OCI-LY7 (cell line): ENCODE results near the gene FRG2. TPM values are rescaled to one million over a fixed set of nuclear protein-coding genes. Genes with fewer than 3 reads are reported as not detected.

ENCODE experiments used
- BruUV-seq: library from RNA; stranded (reverse); fragments of 400-500 nt; replicated peaks from 2 replicates; lab custom pipeline; 2021; lab: Mats Ljungman, UMichigan
- CTCF ChIA-PET: fragments of 300-600 bp; sonication (Branson Sonifier 250); formaldehyde crosslinking; loops from one replicate; lab custom pipeline; 2022; ENCODE audit warnings: antibody characterized with exemption; ENCODE audit not compliant: unreplicated experiment; lab: Charles Lee
- POLR2A ChIA-PET: fragments of 300-600 bp; sonication (Branson Sonifier 250); formaldehyde crosslinking; loops from one replicate; lab custom pipeline; 2022; ENCODE audit warnings: antibody characterized with exemption; lab: Charles Lee
- DNase-seq: peaks from one replicate; pipeline ENCODE4 v3.0.0-alpha.2; 2015; ENCODE audit warnings: low spot score
- H2AFZ ChIP-seq: fragments of 200-600 bp; sonication (generic), shearing (Covaris generic); 2 replicates; pipeline ENCODE4 v1.6.1; 2014; ENCODE audit warnings: mild to moderate bottlenecking, antibody characterized with exemption, low read length, moderate library complexity
- H3K27ac ChIP-seq: fragments of 200-600 bp; sonication (generic); 2 replicates; pipeline ENCODE4 v1.5.1; 2014; ENCODE audit warnings: mixed run types, low read depth, mild to moderate bottlenecking, moderate library complexity, low read length, inconsistent platforms; ENCODE audit not compliant: poor library complexity, severe bottlenecking
- H3K36me3 ChIP-seq: fragments of 200-600 bp; sonication (generic); 2 replicates; pipeline ENCODE4 v1.6.1; 2014; ENCODE audit warnings: mild to moderate bottlenecking, antibody characterized with exemption, low read length, moderate library complexity, mixed read lengths; ENCODE audit not compliant: insufficient read depth
- H3K4me1 ChIP-seq: fragments of 200-600 bp; sonication (generic); 2 replicates; pipeline ENCODE4 v1.5.1; 2014; ENCODE audit warnings: mild to moderate bottlenecking, low read length; ENCODE audit not compliant: insufficient read depth, poor library complexity, severe bottlenecking
- H3K4me2 ChIP-seq: fragments of 200-600 bp; sonication (generic); 2 replicates; pipeline ENCODE4 v1.6.1; 2014; ENCODE audit warnings: mild to moderate bottlenecking, low read length
- H3K4me3 ChIP-seq: fragments of 200-600 bp; sonication (generic); 2 replicates; pipeline ENCODE4 v1.5.1; 2014; ENCODE audit warnings: mild to moderate bottlenecking, low read depth, low read length; ENCODE audit not compliant: poor library complexity, severe bottlenecking
- H3K79me2 ChIP-seq: fragments of 200-600 bp; sonication (generic); 2 replicates; pipeline ENCODE4 v1.6.1; 2016; ENCODE audit warnings: low read depth, mild to moderate bottlenecking, low read length, moderate library complexity, mixed read lengths; ENCODE audit not compliant: insufficient read depth
- H3K9me2 ChIP-seq: fragments of 200-600 bp; sonication (generic); 2 replicates; pipeline ENCODE4 v1.6.1; 2016; ENCODE audit warnings: mild to moderate bottlenecking, low read length, mixed read lengths; ENCODE audit not compliant: insufficient read depth
- H3K9me3 ChIP-seq: fragments of 200-600 bp; sonication (generic); 2 replicates; pipeline ENCODE4 v1.6.1; 2014; ENCODE audit warnings: mild to moderate bottlenecking, mixed run types, low read length, mixed read lengths
- H4K20me1 ChIP-seq: fragments of 200-600 bp; sonication (generic); 2 replicates; pipeline ENCODE4 v1.6.1; 2014; ENCODE audit warnings: mild to moderate bottlenecking, antibody characterized with exemption, low read length, moderate library complexity, mixed read lengths; ENCODE audit not compliant: insufficient read depth
- EZH2phosphoT487 ChIP-seq: fragments of 200-600 bp; sonication (generic); IDR thresholded peaks from 2 replicates; pipeline ENCODE4 v1.6.1; 2018; ENCODE audit warnings: low read depth, borderline replicate concordance, mild to moderate bottlenecking, mixed run types, antibody characterized with exemption, low read length, moderate library complexity, mixed read lengths
- intact Hi-C: fragments of 100-400 bp; cut with micrococcal nuclease; formaldehyde crosslinking; loops from one replicate; pipeline ENCODE4 v1.10.0; 2022; ENCODE audit not compliant: unreplicated experiment
- total RNA-seq, 2 experiments: library from RNA; depleted of rRNA in 1 of 2; stranded (reverse); fragments of >200 nt in 1 of 2; shearing (Covaris generic) in 1 of 2; gene quantifications; 2 replicates each; pipeline ENCODE4 v1.2.3, GENCODE V29; 2014 to 2022
- TF ChIP-seq, protein P1 (sequence below): fragments of 200-600 bp; sonication (generic); conservative IDR thresholded peaks from 2 replicates; pipeline ENCODE4 v1.5.1; 2014; ENCODE audit warnings: mild to moderate bottlenecking, antibody characterized with exemption, low read length, moderate library complexity, mixed read lengths

FRG2 gene
- total RNA-seq, 2 experiments from 2014 or later: not detected

DNA sequence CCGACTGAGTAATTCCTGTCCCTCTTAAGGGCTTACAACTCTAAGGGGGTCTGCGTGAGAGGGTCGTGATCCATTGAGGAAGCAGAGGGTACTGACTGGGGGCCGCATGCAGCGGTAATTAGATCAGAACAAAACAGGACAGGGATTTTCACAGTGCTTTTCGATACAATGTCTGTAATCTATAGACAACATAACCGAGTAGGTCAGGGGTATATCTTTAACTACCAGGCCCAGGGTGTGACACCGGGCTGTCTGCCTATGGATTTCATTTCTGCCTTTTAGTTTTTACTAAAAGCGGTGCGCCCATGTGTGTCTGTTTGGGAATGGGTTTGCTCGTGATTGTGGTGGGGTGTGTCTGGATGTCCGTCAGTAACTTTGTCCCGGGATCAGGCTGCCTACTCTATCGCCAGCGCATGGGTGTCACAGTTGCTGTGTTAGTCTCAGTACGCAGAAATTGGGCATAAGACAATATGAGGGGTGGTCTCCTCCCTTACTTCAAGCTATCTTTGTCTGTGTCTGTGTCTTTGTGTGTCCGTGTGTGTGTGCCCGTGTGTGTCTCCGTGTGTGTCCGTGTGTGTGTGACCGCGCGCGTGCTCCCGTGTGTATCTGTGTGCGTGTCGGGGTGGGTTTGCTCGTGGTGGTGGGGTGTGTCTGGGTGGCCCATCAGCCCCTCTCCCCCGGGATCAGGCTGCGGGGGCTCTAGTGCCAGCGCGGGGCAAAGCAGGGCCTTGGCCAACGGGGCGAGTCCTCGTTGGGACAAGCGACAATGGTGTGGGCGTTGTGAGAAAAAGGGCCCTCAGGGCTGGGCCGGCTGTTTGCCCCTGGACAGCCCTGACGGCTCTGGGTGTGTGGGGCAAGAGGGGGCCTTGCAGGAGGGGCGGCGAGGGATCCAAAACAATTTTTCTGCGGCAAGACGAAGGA, 10.4 kb downstream of the FRG2 start:
- BruUV-seq: no TSS peak
- Histone ChIP-seq H2AFZ (no peak overlapping the region), H3K36me3 (no peaks in the 10 kb centered on the region), H3K9me3 (no peaks in the 10 kb centered on the region), H3K9me2 (no peaks in the 10 kb centered on the region), H4K20me1 (no peaks in the 10 kb centered on the region), H3K27ac (no peak overlapping the region), H3K4me2 (no peak overlapping the region), H3K4me3 (no peak overlapping the region), H3K4me1 (no peaks in the 10 kb centered on the region), H3K79me2 (no peaks in the 10 kb centered on the region)
- intact Hi-C loops: no loop called here
- ChIA-PET CTCF (no interaction called here), POLR2A (no interaction called here)
- no peak for TF ChIP-seq EZH2phosphoT487
- TF ChIP-seq, protein P1, sequence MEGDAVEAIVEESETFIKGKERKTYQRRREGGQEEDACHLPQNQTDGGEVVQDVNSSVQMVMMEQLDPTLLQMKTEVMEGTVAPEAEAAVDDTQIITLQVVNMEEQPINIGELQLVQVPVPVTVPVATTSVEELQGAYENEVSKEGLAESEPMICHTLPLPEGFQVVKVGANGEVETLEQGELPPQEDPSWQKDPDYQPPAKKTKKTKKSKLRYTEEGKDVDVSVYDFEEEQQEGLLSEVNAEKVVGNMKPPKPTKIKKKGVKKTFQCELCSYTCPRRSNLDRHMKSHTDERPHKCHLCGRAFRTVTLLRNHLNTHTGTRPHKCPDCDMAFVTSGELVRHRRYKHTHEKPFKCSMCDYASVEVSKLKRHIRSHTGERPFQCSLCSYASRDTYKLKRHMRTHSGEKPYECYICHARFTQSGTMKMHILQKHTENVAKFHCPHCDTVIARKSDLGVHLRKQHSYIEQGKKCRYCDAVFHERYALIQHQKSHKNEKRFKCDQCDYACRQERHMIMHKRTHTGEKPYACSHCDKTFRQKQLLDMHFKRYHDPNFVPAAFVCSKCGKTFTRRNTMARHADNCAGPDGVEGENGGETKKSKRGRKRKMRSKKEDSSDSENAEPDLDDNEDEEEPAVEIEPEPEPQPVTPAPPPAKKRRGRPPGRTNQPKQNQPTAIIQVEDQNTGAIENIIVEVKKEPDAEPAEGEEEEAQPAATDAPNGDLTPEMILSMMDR: no peak
- DNase-seq: no peak

DNA sequence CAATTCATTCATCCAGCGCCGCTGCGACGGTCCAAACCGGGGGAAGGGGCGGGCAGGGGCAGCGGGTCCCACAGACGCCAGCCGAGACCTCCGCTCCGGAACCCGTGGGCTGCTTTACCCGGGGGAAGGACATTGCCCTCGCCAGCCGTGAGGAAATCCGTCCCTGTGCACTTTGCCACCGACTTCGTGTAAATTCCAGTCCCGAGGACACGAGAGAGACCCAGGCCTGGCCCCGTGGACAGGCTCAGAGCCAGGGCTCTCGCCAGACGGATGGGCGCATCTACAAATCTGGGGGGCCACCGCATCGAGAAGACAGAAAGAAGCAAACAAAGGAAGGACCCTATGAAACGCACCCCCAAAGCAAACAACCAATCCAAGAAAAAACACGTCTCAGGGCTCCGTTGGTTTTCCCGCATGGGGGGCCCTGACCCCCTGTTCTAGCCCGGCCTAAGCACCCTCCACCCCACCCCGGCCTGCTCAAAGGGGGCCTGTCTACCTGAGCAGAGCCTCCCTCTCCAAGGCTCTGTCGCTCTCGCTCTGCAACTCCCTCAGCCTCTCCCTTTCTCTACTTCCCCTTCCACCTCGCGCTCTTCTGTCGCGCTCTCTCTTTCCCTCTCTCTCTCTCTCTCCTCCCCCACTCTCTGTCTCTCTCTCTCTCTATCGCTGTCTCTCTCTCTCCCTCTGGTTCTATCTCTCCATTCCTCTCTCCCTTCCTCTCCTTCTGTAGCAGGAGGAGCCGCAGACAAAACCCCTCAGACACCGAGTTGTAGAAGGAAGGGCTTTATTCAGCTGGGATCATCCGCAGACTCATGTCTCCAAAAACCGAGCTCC, 11.3 kb downstream of the FRG2 start:
- Histone ChIP-seq H3K4me3 (no peak overlapping the region), H2AFZ (no peak overlapping the region), H4K20me1 (no peaks in the 10 kb centered on the region), H3K4me2 (no peak overlapping the region), H3K27ac (no peak overlapping the region), H3K9me2 (no peaks in the 10 kb centered on the region), H3K79me2 (no peaks in the 10 kb centered on the region), H3K4me1 (no peaks in the 10 kb centered on the region), H3K9me3 (no peaks in the 10 kb centered on the region), H3K36me3 (no peaks in the 10 kb centered on the region)
- BruUV-seq: no TSS peak
- TF ChIP-seq, protein P1: no peak
- TF ChIP-seq EZH2phosphoT487: no peak
- intact Hi-C loops: no loop called here
- CTCF ChIA-PET: no interaction called here
- POLR2A ChIA-PET: no interaction called here
- no peak for DNase-seq
